Measurements from ENCODE around the gene MEMO1. TPM values are rescaled to one million over a fixed set of nuclear protein-coding genes. Genes with fewer than 3 reads are reported as not detected.

The MEMO1 gene
- total RNA-seq, 2 experiments from 2014 or later = 39.6 to 39.8 TPM

GRCh38 chr2:31996571-31997150 lies 14.1 kb downstream of the MEMO1 start:
- peaks cover 4% of the 10 kb centered on the region for H3K36me3 Mint-ChIP-seq (ENCODE audit: low read depth)
- POLR2A ChIA-PET = no interaction called here
- H3K27ac Mint-ChIP-seq = peak overlapping the region; percentile 64
- Histone ChIP-seq H3K4me1 (ENCODE audit: insufficient read depth, low read length) (peaks cover 29% of the 10 kb centered on the region), H3K27me3 (ENCODE audit: control insufficient read depth in 1 of 2, insufficient read depth in 2 of 2, low read length in 2 of 2) (no peaks in the 10 kb centered on the region), H3K36me3 (ENCODE audit: insufficient read depth, low read length) (no peaks in the 10 kb centered on the region), H3K4me3 (ENCODE audit: low read length) (no peak overlapping the region), H3K9me3 (ENCODE audit: control insufficient read depth in 1 of 2, insufficient read depth in 1 of 2, low read length in 2 of 2) (no peaks in the 10 kb centered on the region), H3K27ac (ENCODE audit: low read depth in 1 of 2, low read length in 2 of 2) (no peak overlapping the region)
- no peak overlapping the region for H3K4me3 Mint-ChIP-seq
- H3K9me3 Mint-ChIP-seq = no peaks in the 10 kb centered on the region
- DNase-seq (no peak), ATAC-seq (ENCODE audit: poor library complexity) (no peak)
- CTCF ChIA-PET = no interaction called here
- no peaks in the 10 kb centered on the region for H3K27me3 Mint-ChIP-seq
- H3K4me1 Mint-ChIP-seq (ENCODE audit: low read depth) = peaks cover 68% of the 10 kb centered on the region
- TF ChIP-seq CTCF (IDR thresholded peaks at IDR 0.05) = no peak
- intact Hi-C loops (cut with DNase I, micrococcal nuclease) = no loop called here

GRCh38 chr2:31992934-31993333 lies 17.9 kb downstream of the MEMO1 start:
- Mint-ChIP-seq H3K4me1 (ENCODE audit: low read depth) (peaks cover 56% of the 10 kb centered on the region), H3K27me3 (no peaks in the 10 kb centered on the region), H3K4me3 (no peak overlapping the region), H3K27ac (peak overlapping the region; percentile 3), H3K9me3 (no peaks in the 10 kb centered on the region), H3K36me3 (ENCODE audit: low read depth) (no peaks in the 10 kb centered on the region)
- no peak for TF ChIP-seq CTCF (IDR thresholded peaks at IDR 0.05)
- Histone ChIP-seq H3K36me3 (ENCODE audit: insufficient read depth, low read length) (no peaks in the 10 kb centered on the region), H3K9me3 (ENCODE audit: control insufficient read depth in 1 of 2, insufficient read depth in 1 of 2, low read length in 2 of 2) (no peaks in the 10 kb centered on the region), H3K27ac (ENCODE audit: low read depth in 1 of 2, low read length in 2 of 2) (no peak overlapping the region), H3K4me3 (ENCODE audit: low read length) (no peak overlapping the region), H3K4me1 (ENCODE audit: insufficient read depth, low read length) (peaks cover 15% of the 10 kb centered on the region), H3K27me3 (ENCODE audit: control insufficient read depth in 1 of 2, insufficient read depth in 2 of 2, low read length in 2 of 2) (no peaks in the 10 kb centered on the region)
- POLR2A ChIA-PET = no interaction called here
- ATAC-seq (ENCODE audit: poor library complexity) (no peak), DNase-seq (no peak)
- intact Hi-C loops (cut with DNase I, micrococcal nuclease) = no loop called here
- CTCF ChIA-PET = interaction anchor here (0.7 kb wide), 1 partner anchor 117 kb away, joined by 3 read pairs; no protein-coding TSS in a partner anchor

- H3K4me1 ChIP-seq (ENCODE audit: insufficient read depth, low read length) = peaks cover 13% of the 10 kb centered on the region
- H3K27me3 ChIP-seq (ENCODE audit: control insufficient read depth in 1 of 2, insufficient read depth in 2 of 2, low read length in 2 of 2) = no peaks in the 10 kb centered on the region
- H3K27me3 Mint-ChIP-seq = no peaks in the 10 kb centered on the region
- H3K9me3 Mint-ChIP-seq = no peaks in the 10 kb centered on the region
- no peaks in the 10 kb centered on the region for H3K36me3 Mint-ChIP-seq (ENCODE audit: low read depth)
- ATAC-seq (ENCODE audit: poor library complexity) = no peak
- no peaks in the 10 kb centered on the region for H3K9me3 ChIP-seq (ENCODE audit: control insufficient read depth in 1 of 2, insufficient read depth in 1 of 2, low read length in 2 of 2)
- TF ChIP-seq CTCF (IDR thresholded peaks at IDR 0.05) = no peak
- ChIA-PET CTCF (no interaction called here), POLR2A (no interaction called here)
- no peak for DNase-seq
- peaks cover 56% of the 10 kb centered on the region for H3K4me1 Mint-ChIP-seq (ENCODE audit: low read depth)
- intact Hi-C loops (cut with DNase I, micrococcal nuclease) = no loop called here
- H3K27ac ChIP-seq (ENCODE audit: low read depth in 1 of 2, low read length in 2 of 2) = no peak overlapping the region
- H3K4me3 ChIP-seq (ENCODE audit: low read length) = no peak overlapping the region
- no peak overlapping the region for H3K4me3 Mint-ChIP-seq
- H3K27ac Mint-ChIP-seq = peak overlapping the region; percentile 15
- no peaks in the 10 kb centered on the region for H3K36me3 ChIP-seq (ENCODE audit: insufficient read depth, low read length)
Observed at GRCh38 chr2:31992025-31992579, 18.7 kb downstream of the MEMO1 start.
